Activated T-helper 1 cell treated with anti-CD3 and anti-CD28 coated beads, Interleukin-2, amount 50 U/mL, for 16 hours (primary cell): Measurements from ENCODE around the gene VSNL1.

ENCODE experiments used
- DNase-seq, 2 donors: peaks; one replicate each; pipeline ENCODE4 v3.0.0-alpha.2; 2020; ENCODE audit warnings: low read depth in 1 of 2, low spot score in 1 of 2

VSNL1 gene

GRCh38 chr2:17643031-17643615 is 102.6 kb downstream of the VSNL1 start:
- DNase-seq = no peak

GRCh38 chr2:17644997-17645720 is 104.7 kb downstream of the VSNL1 start:
- DNase-seq = no peak

GRCh38 chr2:17646081-17646554 is 105.6 kb downstream of the VSNL1 start:
- no peak for DNase-seq

GRCh38 chr2:17646838-17647701 is 106.6 kb downstream of the VSNL1 start:
- no peak for DNase-seq

- DNase-seq = no peak
Measured at GRCh38 chr2:17648581-17648980, 108.1 kb downstream of the VSNL1 start.

- no peak for DNase-seq
Measured at GRCh38 chr2:17649026-17649425, 108.5 kb downstream of the VSNL1 start.

- no peak for DNase-seq
Measured at GRCh38 chr2:17652681-17653394, 112.3 kb downstream of the VSNL1 start.

- no peak for DNase-seq
Measured at GRCh38 chr2:17657759-17658158, 117.3 kb downstream of the VSNL1 start.

GRCh38 chr2:17658251-17658843 is 117.9 kb downstream of the VSNL1 start:
- no peak for DNase-seq

- DNase-seq = no peak
Measured at GRCh38 chr2:17660219-17660618, 119.7 kb downstream of the VSNL1 start.

- no peak for DNase-seq
Measured at GRCh38 chr2:17661460-17661859, 121.0 kb downstream of the VSNL1 start.

- DNase-seq = no peak
Measured at GRCh38 chr2:17662723-17663122, 122.2 kb downstream of the VSNL1 start.

GRCh38 chr2:17664534-17664933 is 124.0 kb downstream of the VSNL1 start:
- no peak for DNase-seq

GRCh38 chr2:17667898-17668297 is 127.4 kb downstream of the VSNL1 start:
- no peak for DNase-seq

GRCh38 chr2:17672583-17673317 is 132.3 kb downstream of the VSNL1 start:
- DNase-seq = no peak

GRCh38 chr2:17674817-17675216 is 134.3 kb downstream of the VSNL1 start:
- no peak for DNase-seq

GRCh38 chr2:17680119-17680518 is 139.6 kb downstream of the VSNL1 start:
- no peak for DNase-seq

- no peak for DNase-seq
Measured at GRCh38 chr2:17682098-17682857, 141.8 kb downstream of the VSNL1 start.

- no peak for DNase-seq
Measured at GRCh38 chr2:17683981-17684380, 143.5 kb downstream of the VSNL1 start.
